PC-9 (cell line): ENCODE measurements around the gene ANKRD2. TPM values are rescaled to one million over a fixed set of nuclear protein-coding genes. Genes with fewer than 3 reads are reported as not detected.

Source experiments
- BruUV-seq: library from RNA; stranded (reverse); fragments of 400-500 nt; replicated peaks from 2 replicates; lab custom pipeline; 2021; lab: Mats Ljungman, UMichigan
- CTCF ChIA-PET: fragments of 300-600 bp; sonication (Branson Sonifier 250); formaldehyde crosslinking; loops from one replicate; lab custom pipeline; 2022; ENCODE audit warnings: antibody characterized with exemption; lab: Charles Lee
- POLR2A ChIA-PET: fragments of 300-600 bp; sonication (Branson Sonifier 250); formaldehyde crosslinking; loops from one replicate; lab custom pipeline; 2022; ENCODE audit warnings: antibody characterized with exemption; ENCODE audit not compliant: unreplicated experiment; lab: Charles Lee
- DNase-seq, 2 experiments: peaks; one replicate each; pipeline versions ENCODE4 v3.0.0 to v3.0.0-alpha.2; 2015 to 2022; ENCODE audit warnings: mixed read lengths in 1 of 2
- H2AFZ ChIP-seq: fragments of 200-600 bp; sonication (generic); 2 replicates; pipeline ENCODE4 v1.8.1; 2017; ENCODE audit warnings: antibody characterized with exemption
- H3F3A ChIP-seq: fragments of 200-600 bp; sonication (generic); 2 replicates; pipeline ENCODE4 v1.8.1; 2017; ENCODE audit warnings: antibody characterized with exemption, mild to moderate bottlenecking, low read depth; ENCODE audit not compliant: insufficient read depth
- H3K27ac ChIP-seq: fragments of 200-600 bp; sonication (generic); 2 replicates; pipeline ENCODE4 v1.6.1; 2016; ENCODE audit warnings: mixed run types
- H3K27me3 ChIP-seq: fragments of 200-600 bp; sonication (generic); 2 replicates; pipeline ENCODE4 v1.6.1; 2016; ENCODE audit warnings: low read depth, mixed run types; ENCODE audit not compliant: insufficient read depth
- H3K36me3 ChIP-seq: fragments of 200-600 bp; sonication (generic); 2 replicates; pipeline ENCODE4 v1.6.1; 2016; ENCODE audit warnings: low read depth, mixed run types
- H3K4me1 ChIP-seq: fragments of 200-600 bp; sonication (generic); replicated peaks from 2 replicates; pipeline ENCODE4 v1.6.1; 2016; ENCODE audit warnings: mixed run types; ENCODE audit not compliant: insufficient read depth
- H3K4me2 ChIP-seq: fragments of 200-600 bp; sonication (generic); 2 replicates; pipeline ENCODE4 v1.6.1; 2017; ENCODE audit warnings: mixed run types
- H3K4me3 ChIP-seq: fragments of 200-600 bp; sonication (generic); 2 replicates; pipeline ENCODE4 v1.6.1; 2016; ENCODE audit warnings: mixed run types
- H3K79me2 ChIP-seq: fragments of 200-600 bp; sonication (generic); 2 replicates; pipeline ENCODE4 v1.6.1; 2017; ENCODE audit warnings: low read depth, mixed run types
- H3K9me2 ChIP-seq: fragments of 200-600 bp; sonication (generic); 2 replicates; pipeline ENCODE4 v1.8.1; 2017; ENCODE audit warnings: mild to moderate bottlenecking; ENCODE audit not compliant: insufficient read depth
- H3K9me3 ChIP-seq: fragments of 200-600 bp; sonication (generic); 2 replicates; pipeline ENCODE4 v1.8.1; 2016; ENCODE audit warnings: low read depth; ENCODE audit not compliant: insufficient read depth
- H4K20me1 ChIP-seq: fragments of 200-600 bp; sonication (generic); 2 replicates; pipeline ENCODE4 v1.8.1; 2017; ENCODE audit not compliant: insufficient read depth
- CTCF ChIP-seq: fragments of 200-600 bp; sonication (generic); conservative IDR thresholded peaks from 2 replicates; pipeline ENCODE4 v1.6.1; 2017; ENCODE audit warnings: mixed run types, antibody characterized with exemption, mild to moderate bottlenecking, moderate library complexity
- EZH2 ChIP-seq: fragments of 200-600 bp; sonication (generic); IDR thresholded peaks from 2 replicates; pipeline ENCODE4 v1.8.0; 2017; ENCODE audit warnings: antibody characterized with exemption, low read depth
- intact Hi-C: fragments of 100-400 bp; cut with micrococcal nuclease; formaldehyde crosslinking; loops from one replicate; pipeline ENCODE4 v1.10.0; 2022; ENCODE audit not compliant: unreplicated experiment
- total RNA-seq: library from RNA; stranded (reverse); gene quantifications from 2 replicates; pipeline ENCODE4 v1.2.3, GENCODE V29; 2021

ANKRD2 gene
- total RNA-seq, 1 experiment from 2014 or later, result 8.4 TPM

GRCh38 chr10:97598407-97599271, 26.1 kb downstream of the ANKRD2 start:
- no peak for DNase-seq
- intact Hi-C loops, result no loop called here
- H3K9me2 ChIP-seq, result no peaks in the 10 kb centered on the region
- no peaks in the 10 kb centered on the region for H3K79me2 ChIP-seq
- no peaks in the 10 kb centered on the region for H4K20me1 ChIP-seq
- no peak overlapping the region for H3K4me3 ChIP-seq
- no peaks in the 10 kb centered on the region for H3K36me3 ChIP-seq
- H3F3A ChIP-seq, result peaks cover 15% of the 10 kb centered on the region; the same call in 1 of the 2 replicates
- no TSS peak for BruUV-seq
- POLR2A ChIA-PET, result no interaction called here
- no peaks in the 10 kb centered on the region for H3K9me3 ChIP-seq
- no peak overlapping the region for H2AFZ ChIP-seq
- no peak overlapping the region for H3K4me2 ChIP-seq
- no peaks in the 10 kb centered on the region for H3K27me3 ChIP-seq
- TF ChIP-seq CTCF, result no peak
- no peak for TF ChIP-seq EZH2
- CTCF ChIA-PET, result interaction anchor here (0.5 kb wide), 1 partner anchor 34 kb away, joined by 6 read pairs; no protein-coding TSS in a partner anchor
- H3K4me1 ChIP-seq, result peaks cover 28% of the 10 kb centered on the region
- H3K27ac ChIP-seq, result peak overlapping the region; percentile 67; the same call in 1 of the 2 replicates

GRCh38 chr10:97599272-97599619, 26.7 kb downstream of the ANKRD2 start:
- ChIA-PET POLR2A (no interaction called here), CTCF (no interaction called here)
- H3K9me3 ChIP-seq, result no peaks in the 10 kb centered on the region
- H3F3A ChIP-seq, result peaks cover 15% of the 10 kb centered on the region; the same call in 1 of the 2 replicates
- intact Hi-C loops, result no loop called here
- no peaks in the 10 kb centered on the region for H3K79me2 ChIP-seq
- no peak overlapping the region for H2AFZ ChIP-seq
- H3K4me3 ChIP-seq, result no peak overlapping the region
- no peak overlapping the region for H3K27ac ChIP-seq
- no peaks in the 10 kb centered on the region for H3K9me2 ChIP-seq
- peaks cover 28% of the 10 kb centered on the region for H3K4me1 ChIP-seq
- no peaks in the 10 kb centered on the region for H3K36me3 ChIP-seq
- H4K20me1 ChIP-seq, result no peaks in the 10 kb centered on the region
- H3K4me2 ChIP-seq, result no peak overlapping the region
- no peak for TF ChIP-seq EZH2
- DNase-seq, result no peak
- no peaks in the 10 kb centered on the region for H3K27me3 ChIP-seq
- BruUV-seq, result no TSS peak

- ChIA-PET CTCF (interaction anchor here (0.6 kb wide), 1 partner anchor 9 kb away, joined by 3 read pairs; no protein-coding TSS in a partner anchor), POLR2A (interaction anchor here (0.7 kb wide), 1 partner anchor 1634 kb away, joined by 5 read pairs; no protein-coding TSS in a partner anchor)
- no TSS peak for BruUV-seq
- Histone ChIP-seq H4K20me1 (no peaks in the 10 kb centered on the region), H3K9me2 (no peaks in the 10 kb centered on the region), H3K27ac (no peak overlapping the region), H3K4me2 (no peak overlapping the region), H3K79me2 (no peaks in the 10 kb centered on the region), H3K9me3 (no peaks in the 10 kb centered on the region), H3K36me3 (no peaks in the 10 kb centered on the region), H3K27me3 (no peaks in the 10 kb centered on the region), H3K4me3 (no peak overlapping the region), H3K4me1 (peaks cover 26% of the 10 kb centered on the region), H2AFZ (no peak overlapping the region), H3F3A (peaks cover 8% of the 10 kb centered on the region; the same call in 1 of the 2 replicates)
- TF ChIP-seq CTCF, result no peak
- no peak for TF ChIP-seq EZH2
- intact Hi-C loops, result no loop called here
- DNase-seq, result no peak
Measured at GRCh38 chr10:97600616-97601015, 28.0 kb downstream of the ANKRD2 start.
